Hepatocyte (in vitro differentiated cells): ENCODE results near the gene RPL13. TPM values are rescaled to one million over a fixed set of nuclear protein-coding genes. Genes with fewer than 3 reads are reported as not detected.
A peak's percentile ranks its signal among the peaks of the same experiment; 100 is the strongest.

Source experiments
- DNase-seq: peaks from one replicate; pipeline ENCODE4 v3.0.0-alpha.2; 2016; ENCODE audit warnings: low spot score
- H2AFZ ChIP-seq: fragments of 200-600 bp; sonication (generic); 2 replicates; pipeline ENCODE4 v1.6.0; 2016; ENCODE audit warnings: antibody characterized with exemption, mild to moderate bottlenecking
- H3K27ac ChIP-seq: fragments of 200-600 bp; sonication (generic); 2 replicates; pipeline ENCODE4 v1.5.1; 2016; ENCODE audit warnings: mild to moderate bottlenecking
- H3K27me3 ChIP-seq: fragments of 200-600 bp; sonication (generic); 2 replicates; pipeline ENCODE4 v1.6.1; 2016
- H3K36me3 ChIP-seq: fragments of 200-600 bp; sonication (generic); replicated peaks from 2 replicates; pipeline ENCODE4 v1.5.1; 2016; ENCODE audit warnings: low read depth; ENCODE audit not compliant: insufficient read depth
- H3K4me1 ChIP-seq: fragments of 200-600 bp; sonication (generic); 2 replicates; pipeline ENCODE4 v1.5.1; 2016; ENCODE audit warnings: mild to moderate bottlenecking, moderate library complexity; ENCODE audit not compliant: insufficient read depth
- H3K4me2 ChIP-seq: fragments of 200-600 bp; sonication (generic); 2 replicates; pipeline ENCODE4 v1.6.0; 2016
- H3K4me3 ChIP-seq: fragments of 200-600 bp; sonication (generic); 2 replicates; pipeline ENCODE4 v1.5.1; 2016; ENCODE audit warnings: mild to moderate bottlenecking
- H3K79me2 ChIP-seq: fragments of 200-600 bp; sonication (generic); 2 replicates; pipeline ENCODE4 v1.6.0; 2017; ENCODE audit warnings: mild to moderate bottlenecking
- H3K9me2 ChIP-seq: fragments of 200-600 bp; sonication (generic); replicated peaks from 2 replicates; pipeline ENCODE4 v1.6.0; 2017; ENCODE audit warnings: mild to moderate bottlenecking; ENCODE audit not compliant: insufficient read depth
- H3K9me3 ChIP-seq: fragments of 200-600 bp; sonication (generic); 2 replicates; pipeline ENCODE4 v1.5.1; 2016; ENCODE audit warnings: low read depth, mild to moderate bottlenecking
- H4K20me1 ChIP-seq: fragments of 200-600 bp; sonication (generic); 2 replicates; pipeline ENCODE4 v1.6.0; 2016; ENCODE audit warnings: mild to moderate bottlenecking; ENCODE audit not compliant: insufficient read depth, poor library complexity, severe bottlenecking
- EZH2 ChIP-seq: fragments of 200-600 bp; sonication (generic); IDR thresholded peaks from 2 replicates; pipeline ENCODE4 v1.6.1; 2016; ENCODE audit warnings: antibody characterized with exemption, mild to moderate bottlenecking, borderline replicate concordance
- EZH2phosphoT487 ChIP-seq: fragments of 200-600 bp; sonication (generic); IDR thresholded peaks from one replicate; pipeline ENCODE4 v1.6.1; 2018; ENCODE audit warnings: antibody characterized with exemption, mild to moderate bottlenecking, low read depth, moderate library complexity; ENCODE audit not compliant: unreplicated experiment, severe bottlenecking
- WGBS: methylation state at CpG from one replicate; pipeline ENCODE4 v1.1.6; 2016; ENCODE audit warnings: low lambda C conversion rate; ENCODE audit errors: missing lambda C conversion rate; 5-methylcytosine and 5-hydroxymethylcytosine counted together
- polyA plus RNA-seq: library from polyadenylated mRNA; unstranded; fragments of >200 nt; fragmentation: Nextera tagmentation; extraction: Ambion mirVana; gene quantifications from 2 replicates; pipeline ENCODE4 v1.2.1, GENCODE V29; 2016
- total RNA-seq: library from RNA; depleted of rRNA; stranded (reverse); fragments of >200 nt; gene quantifications from 2 replicates; pipeline ENCODE4 v1.2.3, GENCODE V29; 2014
- TF ChIP-seq, protein P1 (sequence below): fragments of 200-600 bp; sonication (generic); IDR thresholded peaks from 2 replicates; pipeline ENCODE4 v1.5.1; 2016; ENCODE audit warnings: antibody characterized with exemption, mild to moderate bottlenecking; ENCODE audit not compliant: poor library complexity

Gene RPL13
- total and polyA plus RNA-seq, 2 experiments from 2014 or later, result 1,312 to 4,787 TPM

DNA sequence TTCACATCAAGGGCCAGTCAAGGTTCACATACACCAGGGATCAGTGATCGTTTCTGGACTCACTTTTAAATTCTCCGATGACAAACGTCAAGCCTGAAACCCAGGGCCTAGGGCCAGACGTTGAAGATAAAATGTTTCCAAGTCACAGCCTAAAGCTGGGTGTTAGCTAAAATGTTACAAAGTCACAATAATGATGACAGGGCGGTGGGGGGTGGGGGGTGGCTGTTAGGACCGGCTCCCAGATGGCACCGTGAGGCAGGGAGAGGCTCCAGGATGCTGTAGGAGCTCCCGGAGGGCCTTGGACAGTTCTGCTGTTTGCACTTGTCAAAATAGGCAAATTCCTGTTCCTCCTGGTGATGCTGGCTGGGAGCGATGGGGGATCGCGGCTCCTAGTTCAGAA lies 16.4 kb upstream of the RPL13 start:
- WGBS, result 96% methylated on average over 11 of the region's 11 CpGs
- H3K36me3 ChIP-seq, result no peaks in the 10 kb centered on the region
- no peak overlapping the region for H2AFZ ChIP-seq

DNA sequence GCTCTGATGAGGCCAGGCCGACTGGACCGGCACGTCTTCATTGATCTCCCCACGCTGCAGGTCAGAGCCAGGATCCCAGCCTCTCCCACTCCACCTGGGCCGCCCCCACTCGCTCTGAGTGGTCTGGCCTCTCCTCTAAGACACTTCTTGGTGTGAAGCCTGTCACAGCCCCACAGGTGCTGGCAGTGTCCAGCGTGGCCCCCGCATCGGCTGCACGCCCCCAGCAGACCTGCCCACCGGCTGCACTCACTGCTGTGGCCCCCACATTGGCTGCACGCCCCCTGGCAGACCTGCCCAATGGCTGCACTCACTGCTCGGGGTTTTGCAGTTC lies 15.8 kb upstream of the RPL13 start:
- peaks cover 7% of the 10 kb centered on the region for H3K4me1 ChIP-seq
- no peaks in the 10 kb centered on the region for H3K9me3 ChIP-seq
- WGBS, result 95% methylated on average over 13 of the region's 13 CpGs
- H3K27ac ChIP-seq, result no peak overlapping the region
- H2AFZ ChIP-seq, result no peak overlapping the region
- no peaks in the 10 kb centered on the region for H3K9me2 ChIP-seq
- no peak overlapping the region for H3K4me2 ChIP-seq
- TF ChIP-seq EZH2phosphoT487 (no peak), EZH2 (no peak)
- TF ChIP-seq, protein P1, sequence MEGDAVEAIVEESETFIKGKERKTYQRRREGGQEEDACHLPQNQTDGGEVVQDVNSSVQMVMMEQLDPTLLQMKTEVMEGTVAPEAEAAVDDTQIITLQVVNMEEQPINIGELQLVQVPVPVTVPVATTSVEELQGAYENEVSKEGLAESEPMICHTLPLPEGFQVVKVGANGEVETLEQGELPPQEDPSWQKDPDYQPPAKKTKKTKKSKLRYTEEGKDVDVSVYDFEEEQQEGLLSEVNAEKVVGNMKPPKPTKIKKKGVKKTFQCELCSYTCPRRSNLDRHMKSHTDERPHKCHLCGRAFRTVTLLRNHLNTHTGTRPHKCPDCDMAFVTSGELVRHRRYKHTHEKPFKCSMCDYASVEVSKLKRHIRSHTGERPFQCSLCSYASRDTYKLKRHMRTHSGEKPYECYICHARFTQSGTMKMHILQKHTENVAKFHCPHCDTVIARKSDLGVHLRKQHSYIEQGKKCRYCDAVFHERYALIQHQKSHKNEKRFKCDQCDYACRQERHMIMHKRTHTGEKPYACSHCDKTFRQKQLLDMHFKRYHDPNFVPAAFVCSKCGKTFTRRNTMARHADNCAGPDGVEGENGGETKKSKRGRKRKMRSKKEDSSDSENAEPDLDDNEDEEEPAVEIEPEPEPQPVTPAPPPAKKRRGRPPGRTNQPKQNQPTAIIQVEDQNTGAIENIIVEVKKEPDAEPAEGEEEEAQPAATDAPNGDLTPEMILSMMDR, result no peak
- H3K79me2 ChIP-seq, result no peaks in the 10 kb centered on the region
- no peaks in the 10 kb centered on the region for H3K27me3 ChIP-seq
- H4K20me1 ChIP-seq, result no peaks in the 10 kb centered on the region
- H3K36me3 ChIP-seq, result no peaks in the 10 kb centered on the region
- H3K4me3 ChIP-seq, result no peak overlapping the region
- no peak for DNase-seq

More for the DNA sequence above, 16.4 kb upstream of the RPL13 start:
- Histone ChIP-seq H3K4me3 (no peak overlapping the region), H3K9me3 (no peaks in the 10 kb centered on the region), H4K20me1 (no peaks in the 10 kb centered on the region), H3K79me2 (no peaks in the 10 kb centered on the region), H3K9me2 (no peaks in the 10 kb centered on the region), H3K27me3 (no peaks in the 10 kb centered on the region), H3K4me1 (peaks cover 7% of the 10 kb centered on the region), H3K4me2 (no peak overlapping the region), H3K27ac (no peak overlapping the region)
- DNase-seq, result no peak
- TF ChIP-seq EZH2 (no peak), EZH2phosphoT487 (no peak)
- TF ChIP-seq, protein P1, result no peak

DNA sequence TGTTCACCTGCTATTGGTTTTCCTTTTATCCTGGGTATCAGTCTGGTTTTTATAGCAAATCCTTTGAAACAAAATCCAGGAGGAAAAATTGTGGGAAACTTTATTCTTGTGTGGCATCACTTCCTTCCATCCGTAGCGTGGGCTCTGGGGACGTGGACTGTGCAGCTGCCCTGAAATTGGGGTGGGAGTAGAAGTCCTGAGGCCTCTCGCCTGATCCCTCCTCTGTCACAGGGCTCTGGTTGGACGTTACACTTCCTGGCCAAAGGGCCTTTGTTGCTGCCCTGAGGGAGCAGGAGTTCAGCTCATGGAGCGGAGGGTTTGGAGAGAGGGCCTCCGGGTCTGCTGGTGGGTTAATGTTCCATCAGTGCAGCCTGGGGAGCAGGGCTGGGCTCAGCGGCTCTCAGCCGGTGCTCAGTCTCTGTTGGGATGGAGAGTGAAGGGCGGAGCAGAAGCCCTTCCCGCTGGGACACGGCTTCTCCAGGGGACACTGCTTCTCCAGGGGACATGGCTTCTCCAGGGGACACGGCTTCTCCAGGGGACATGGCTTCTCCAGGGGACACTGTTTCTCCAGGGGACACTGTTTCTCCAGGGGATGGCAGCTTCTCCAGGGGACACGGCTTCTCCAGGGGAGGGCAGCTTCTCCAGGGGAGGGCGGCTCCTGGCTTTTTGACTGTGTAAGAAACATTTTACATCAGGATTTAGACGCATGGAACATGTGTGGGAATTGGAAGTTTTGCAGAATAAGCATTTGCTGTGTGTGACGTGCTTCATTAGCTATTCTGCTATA lies 15.2 kb upstream of the RPL13 start:
- peaks cover 7% of the 10 kb centered on the region for H3K4me1 ChIP-seq
- H3K9me2 ChIP-seq, result no peaks in the 10 kb centered on the region
- peak overlapping the region; percentile 54 for H3K4me2 ChIP-seq
- no peaks in the 10 kb centered on the region for H3K36me3 ChIP-seq
- TF ChIP-seq, protein P1, result no peak
- TF ChIP-seq EZH2phosphoT487 (no peak), EZH2 (no peak)
- WGBS, result 79% methylated on average over 17 of the region's 17 CpGs
- H3K9me3 ChIP-seq, result no peaks in the 10 kb centered on the region
- peak; percentile 41 for DNase-seq
- no peak overlapping the region for H3K4me3 ChIP-seq
- no peaks in the 10 kb centered on the region for H4K20me1 ChIP-seq
- no peaks in the 10 kb centered on the region for H3K27me3 ChIP-seq
- H3K79me2 ChIP-seq, result no peaks in the 10 kb centered on the region
- no peak overlapping the region for H2AFZ ChIP-seq
- no peak overlapping the region for H3K27ac ChIP-seq
